Measurements from ENCODE around the gene DENND2D.
"Not testable (repeated sequence)": the region's sequence is repeated elsewhere in the genome, so short reads cannot be mapped to it uniquely, and the experiment has no call there.

Gene DENND2D

GRCh38 chr1:111221633-111222291 is 21.3 kb upstream of the DENND2D start:
- no peak for DNase-seq (ENCODE audit: low read depth)

- no peak for DNase-seq (ENCODE audit: low read depth)
Observed at GRCh38 chr1:111221276-111221632, 20.8 kb upstream of the DENND2D start.

GRCh38 chr1:111220302-111220890 is 19.9 kb upstream of the DENND2D start:
- no peak for DNase-seq (ENCODE audit: low read depth)

GRCh38 chr1:111219557-111220286 is 19.3 kb upstream of the DENND2D start:
- DNase-seq (ENCODE audit: low read depth) = no peak

- DNase-seq (ENCODE audit: low read depth) = no peak
Observed at GRCh38 chr1:111218701-111219556, 18.5 kb upstream of the DENND2D start.

- no peak for DNase-seq (ENCODE audit: low read depth)
Observed at GRCh38 chr1:111217183-111217910, 16.9 kb upstream of the DENND2D start.

GRCh38 chr1:111216751-111217150 is 16.3 kb upstream of the DENND2D start:
- DNase-seq (ENCODE audit: low read depth) = no peak

GRCh38 chr1:111215285-111215684 is 14.8 kb upstream of the DENND2D start:
- not testable (repeated sequence) for DNase-seq (ENCODE audit: low read depth)

- no peak for DNase-seq (ENCODE audit: low read depth)
Observed at GRCh38 chr1:111214884-111215283, 14.4 kb upstream of the DENND2D start.

- DNase-seq (ENCODE audit: low read depth) = no peak
Observed at GRCh38 chr1:111214074-111214801, 13.8 kb upstream of the DENND2D start.

- no peak for DNase-seq (ENCODE audit: low read depth)
Observed at GRCh38 chr1:111213412-111213811, 13.0 kb upstream of the DENND2D start.

GRCh38 chr1:111212634-111213335 is 12.3 kb upstream of the DENND2D start:
- no peak for DNase-seq (ENCODE audit: low read depth)

GRCh38 chr1:111211921-111212320 is 11.5 kb upstream of the DENND2D start:
- DNase-seq (ENCODE audit: low read depth) = no peak

GRCh38 chr1:111209622-111210021 is 9.2 kb upstream of the DENND2D start:
- DNase-seq (ENCODE audit: low read depth) = no peak

- no peak for DNase-seq (ENCODE audit: low read depth)
Observed at GRCh38 chr1:111208921-111209320, 8.5 kb upstream of the DENND2D start.

- no peak for DNase-seq (ENCODE audit: low read depth)
Observed at GRCh38 chr1:111205714-111206050, 5.2 kb upstream of the DENND2D start.

GRCh38 chr1:111204983-111205713 is 4.7 kb upstream of the DENND2D start:
- DNase-seq (ENCODE audit: low read depth) = no peak

- DNase-seq (ENCODE audit: low read depth) = peak; percentile 43
Observed at GRCh38 chr1:111204201-111204982, 3.9 kb upstream of the DENND2D start.

GRCh38 chr1:111203681-111204200 is 3.3 kb upstream of the DENND2D start:
- DNase-seq (ENCODE audit: low read depth) = peak; percentile 69

All from T follicular helper cell (primary cell).